H1 (cell line): ENCODE measurements around the gene RHOXF2B.
"Not testable (repeated sequence)": the region's sequence is repeated elsewhere in the genome, so short reads cannot be mapped to it uniquely, and the experiment has no call there.

Source experiments
- BRCA1 ChIP-seq: IDR thresholded peaks from 2 replicates; pipeline ENCODE4 v1.6.1; 2012; ENCODE audit warnings: low read depth, low read length, improper control_type of control experiment
- CREB1 ChIP-seq: IDR thresholded peaks from 2 replicates; pipeline ENCODE4 v1.6.1; 2012; ENCODE audit warnings: inconsistent platforms
- RFX5 ChIP-seq: IDR thresholded peaks from 2 replicates; pipeline ENCODE4 v1.6.1; 2011; ENCODE audit warnings: low read depth, low read length, improper control_type of control experiment, borderline replicate concordance
- SUZ12 ChIP-seq: fragments of 200-600 bp; sonication (generic); IDR thresholded peaks from 2 replicates; pipeline ENCODE4 v1.6.1; 2012; ENCODE audit warnings: mild to moderate bottlenecking, inconsistent platforms, low read length, moderate library complexity, mixed read lengths
- TF ChIP-seq, protein P1 (sequence below), 3 experiments: IDR thresholded peaks; 1 replicate in 2 of 3; 2 replicates in 1 of 3; pipeline versions ENCODE4 v1.5.1 to v1.6.1; 2011; ENCODE audit warnings: low read length in 3 of 3, mild to moderate bottlenecking in 3 of 3, inconsistent platforms in 2 of 3, low read depth in 1 of 3, moderate library complexity in 1 of 3; ENCODE audit not compliant: insufficient read depth in 1 of 3; ENCODE audit errors: control extremely low read depth in 1 of 3

DNA sequence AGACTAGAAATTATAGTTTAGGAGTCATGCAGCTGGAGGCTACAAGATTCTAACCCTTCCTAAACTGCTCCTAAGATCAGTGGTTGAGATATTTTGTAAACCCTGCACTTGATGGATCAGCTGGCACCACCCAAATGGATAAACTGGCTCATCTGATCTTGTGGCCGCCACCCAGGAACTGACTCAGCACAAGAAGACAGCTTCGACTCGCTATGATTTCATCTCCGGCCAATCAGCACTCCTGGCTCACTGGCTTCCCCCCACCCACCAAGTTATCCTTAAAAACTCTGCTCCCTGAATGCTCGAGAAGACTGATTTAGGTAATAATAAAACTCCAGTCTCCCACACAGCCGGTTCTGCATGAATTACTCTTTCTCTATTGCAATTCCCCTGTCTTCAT, 34.8 kb downstream of the RHOXF2B start:
- TF ChIP-seq SUZ12, BRCA1, RFX5, CREB1: not testable (repeated sequence)
- TF ChIP-seq, protein P1, sequence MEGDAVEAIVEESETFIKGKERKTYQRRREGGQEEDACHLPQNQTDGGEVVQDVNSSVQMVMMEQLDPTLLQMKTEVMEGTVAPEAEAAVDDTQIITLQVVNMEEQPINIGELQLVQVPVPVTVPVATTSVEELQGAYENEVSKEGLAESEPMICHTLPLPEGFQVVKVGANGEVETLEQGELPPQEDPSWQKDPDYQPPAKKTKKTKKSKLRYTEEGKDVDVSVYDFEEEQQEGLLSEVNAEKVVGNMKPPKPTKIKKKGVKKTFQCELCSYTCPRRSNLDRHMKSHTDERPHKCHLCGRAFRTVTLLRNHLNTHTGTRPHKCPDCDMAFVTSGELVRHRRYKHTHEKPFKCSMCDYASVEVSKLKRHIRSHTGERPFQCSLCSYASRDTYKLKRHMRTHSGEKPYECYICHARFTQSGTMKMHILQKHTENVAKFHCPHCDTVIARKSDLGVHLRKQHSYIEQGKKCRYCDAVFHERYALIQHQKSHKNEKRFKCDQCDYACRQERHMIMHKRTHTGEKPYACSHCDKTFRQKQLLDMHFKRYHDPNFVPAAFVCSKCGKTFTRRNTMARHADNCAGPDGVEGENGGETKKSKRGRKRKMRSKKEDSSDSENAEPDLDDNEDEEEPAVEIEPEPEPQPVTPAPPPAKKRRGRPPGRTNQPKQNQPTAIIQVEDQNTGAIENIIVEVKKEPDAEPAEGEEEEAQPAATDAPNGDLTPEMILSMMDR (IDR thresholded peaks at IDR 0.05; ENCODE audit: control extremely low read depth in 1 of 3, insufficient read depth in 1 of 3, low read depth in 1 of 3, low read length in 3 of 3): not testable (repeated sequence)
